ENCODE measurements around the gene BMF.

DNA sequence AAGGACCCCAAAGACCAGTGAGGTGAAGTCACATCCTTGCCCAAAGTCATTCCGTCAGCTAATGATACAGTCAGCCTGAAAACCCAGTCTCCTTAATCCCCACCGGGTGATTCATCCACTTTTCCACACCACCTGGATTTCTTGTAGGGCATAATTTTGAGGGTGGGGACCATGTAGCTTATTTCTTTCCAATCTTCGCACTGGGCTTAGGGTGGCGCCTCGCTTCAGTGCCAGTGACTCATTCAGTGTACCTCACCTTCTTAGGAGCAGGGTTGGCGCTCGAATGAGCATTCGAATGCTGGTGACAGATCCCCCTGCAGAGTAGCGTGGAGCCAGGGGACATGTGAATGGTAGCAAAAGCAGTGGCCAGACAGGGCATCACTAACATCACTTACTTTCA is 24.0 kb downstream of the BMF start:
- TF ChIP-seq, protein P1, sequence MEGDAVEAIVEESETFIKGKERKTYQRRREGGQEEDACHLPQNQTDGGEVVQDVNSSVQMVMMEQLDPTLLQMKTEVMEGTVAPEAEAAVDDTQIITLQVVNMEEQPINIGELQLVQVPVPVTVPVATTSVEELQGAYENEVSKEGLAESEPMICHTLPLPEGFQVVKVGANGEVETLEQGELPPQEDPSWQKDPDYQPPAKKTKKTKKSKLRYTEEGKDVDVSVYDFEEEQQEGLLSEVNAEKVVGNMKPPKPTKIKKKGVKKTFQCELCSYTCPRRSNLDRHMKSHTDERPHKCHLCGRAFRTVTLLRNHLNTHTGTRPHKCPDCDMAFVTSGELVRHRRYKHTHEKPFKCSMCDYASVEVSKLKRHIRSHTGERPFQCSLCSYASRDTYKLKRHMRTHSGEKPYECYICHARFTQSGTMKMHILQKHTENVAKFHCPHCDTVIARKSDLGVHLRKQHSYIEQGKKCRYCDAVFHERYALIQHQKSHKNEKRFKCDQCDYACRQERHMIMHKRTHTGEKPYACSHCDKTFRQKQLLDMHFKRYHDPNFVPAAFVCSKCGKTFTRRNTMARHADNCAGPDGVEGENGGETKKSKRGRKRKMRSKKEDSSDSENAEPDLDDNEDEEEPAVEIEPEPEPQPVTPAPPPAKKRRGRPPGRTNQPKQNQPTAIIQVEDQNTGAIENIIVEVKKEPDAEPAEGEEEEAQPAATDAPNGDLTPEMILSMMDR (IDR thresholded peaks at IDR 0.05): no peak
- TF ChIP-seq POLR2A (IDR thresholded peaks at IDR 0.05): no peak
- TF ChIP-seq POLR2AphosphoS5 (IDR thresholded peaks at IDR 0.05): no peak
